Measurements from ENCODE around the gene FRMD3. TPM values are rescaled to one million over a fixed set of nuclear protein-coding genes. Genes with fewer than 3 reads are reported as not detected.

Gene FRMD3
- total RNA-seq, 1 experiment from 2014 or later, result 14.5 TPM

- Histone ChIP-seq H3K9me3 (ENCODE audit: control insufficient read depth, insufficient read depth, low read depth, low read length) (no peaks in the 10 kb centered on the region), H3K4me3 (ENCODE audit: low read depth in 2 of 2, low read length in 2 of 2) (no peak overlapping the region), H3K36me3 (ENCODE audit: control insufficient read depth, insufficient read depth, low read length) (no peaks in the 10 kb centered on the region), H3K27ac (ENCODE audit: low read length) (no peak overlapping the region; the same call in 1 of the 2 replicates), H3K4me1 (ENCODE audit: control insufficient read depth, insufficient read depth, low read length) (peaks cover 18% of the 10 kb centered on the region), H3K27me3 (ENCODE audit: control insufficient read depth, insufficient read depth, low read length) (no peaks in the 10 kb centered on the region)
- ChIA-PET CTCF (no interaction called here), POLR2A (no interaction called here)
- BruUV-seq (replicated peaks), result no TSS peak
- intact Hi-C loops (cut with micrococcal nuclease; ENCODE audit: unreplicated experiment) (no loop called here), in situ Hi-C loops (cut with HindIII; ENCODE audit: low pct_unique_long_range_greater_than_20kb, low sequenced_read_pairs) (no loop called here)
- no peak for DNase-seq (ENCODE audit: low read depth, low spot score)
- ATAC-seq, result no peak
- TF ChIP-seq POLR2AphosphoS5 (IDR thresholded peaks at IDR 0.05; ENCODE audit: low read depth, low read length) (no peak), CTCF (IDR thresholded peaks at IDR 0.05) (no peak), REST (IDR thresholded peaks at IDR 0.05; ENCODE audit: insufficient read depth in 1 of 2, low read depth in 2 of 2, low read length in 1 of 2) (no peak), TCF7L2 (IDR thresholded peaks at IDR 0.05; ENCODE audit: low read depth, low read length) (no peak), SIN3A (IDR thresholded peaks at IDR 0.05; ENCODE audit: borderline replicate concordance, insufficient read depth, low read depth, low read length) (no peak)
These were observed 32.9 kb downstream of the FRMD3 start for GRCh38 chr9:83505282-83505681.

GRCh38 chr9:83503866-83504265 lies 34.3 kb downstream of the FRMD3 start:
- H3K9me3 ChIP-seq (ENCODE audit: control insufficient read depth, insufficient read depth, low read depth, low read length), result no peaks in the 10 kb centered on the region
- no peak for DNase-seq (ENCODE audit: low read depth, low spot score)
- in situ Hi-C loops (cut with HindIII; ENCODE audit: low pct_unique_long_range_greater_than_20kb, low sequenced_read_pairs) (no loop called here), intact Hi-C loops (cut with micrococcal nuclease; ENCODE audit: unreplicated experiment) (no loop called here)
- ChIA-PET CTCF (no interaction called here), POLR2A (no interaction called here)
- no TSS peak for BruUV-seq (replicated peaks)
- H3K27ac ChIP-seq (ENCODE audit: low read length), result no peak overlapping the region
- H3K4me1 ChIP-seq (ENCODE audit: control insufficient read depth, insufficient read depth, low read length), result peaks cover 15% of the 10 kb centered on the region
- H3K27me3 ChIP-seq (ENCODE audit: control insufficient read depth, insufficient read depth, low read length), result no peaks in the 10 kb centered on the region
- no peak overlapping the region for H3K4me3 ChIP-seq (ENCODE audit: low read depth in 2 of 2, low read length in 2 of 2)
- ATAC-seq, result 0 out of 2 replicates have a peak, but pooled peaks have one; percentile 35
- H3K36me3 ChIP-seq (ENCODE audit: control insufficient read depth, insufficient read depth, low read length), result no peaks in the 10 kb centered on the region
- TF ChIP-seq SIN3A (IDR thresholded peaks at IDR 0.05; ENCODE audit: borderline replicate concordance, insufficient read depth, low read depth, low read length), result no peak
- TF ChIP-seq POLR2AphosphoS5 (IDR thresholded peaks at IDR 0.05; ENCODE audit: low read depth, low read length), result no peak
- TF ChIP-seq CTCF (IDR thresholded peaks at IDR 0.05), result no peak
- TF ChIP-seq TCF7L2 (IDR thresholded peaks at IDR 0.05; ENCODE audit: low read depth, low read length), result no peak
- no peak for TF ChIP-seq REST (IDR thresholded peaks at IDR 0.05; ENCODE audit: insufficient read depth in 1 of 2, low read depth in 2 of 2, low read length in 1 of 2)

All from Panc1 (cell line).